ENCODE data around the gene INSC.

INSC gene

DNA sequence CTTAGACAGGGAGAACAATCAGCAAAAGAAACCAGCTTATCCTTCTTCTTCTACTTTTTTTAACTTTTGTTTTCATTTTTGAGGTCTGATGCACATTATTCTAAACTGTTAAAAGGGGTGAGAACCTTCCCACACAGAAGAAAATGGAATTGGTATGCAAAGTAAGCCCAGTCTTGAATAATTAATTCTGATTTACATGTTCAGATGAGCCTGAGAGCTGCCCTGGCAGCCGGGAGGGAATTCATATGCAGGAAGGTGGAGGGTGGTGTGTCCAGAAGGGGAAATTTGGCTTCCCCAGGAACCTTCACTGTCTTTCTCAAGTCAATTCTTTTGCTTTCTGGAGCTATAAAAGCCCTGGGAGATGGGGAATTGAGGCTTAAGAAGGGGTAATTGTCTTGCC, 181.0 kb downstream of the INSC start:
- TF ChIP-seq, protein P1, sequence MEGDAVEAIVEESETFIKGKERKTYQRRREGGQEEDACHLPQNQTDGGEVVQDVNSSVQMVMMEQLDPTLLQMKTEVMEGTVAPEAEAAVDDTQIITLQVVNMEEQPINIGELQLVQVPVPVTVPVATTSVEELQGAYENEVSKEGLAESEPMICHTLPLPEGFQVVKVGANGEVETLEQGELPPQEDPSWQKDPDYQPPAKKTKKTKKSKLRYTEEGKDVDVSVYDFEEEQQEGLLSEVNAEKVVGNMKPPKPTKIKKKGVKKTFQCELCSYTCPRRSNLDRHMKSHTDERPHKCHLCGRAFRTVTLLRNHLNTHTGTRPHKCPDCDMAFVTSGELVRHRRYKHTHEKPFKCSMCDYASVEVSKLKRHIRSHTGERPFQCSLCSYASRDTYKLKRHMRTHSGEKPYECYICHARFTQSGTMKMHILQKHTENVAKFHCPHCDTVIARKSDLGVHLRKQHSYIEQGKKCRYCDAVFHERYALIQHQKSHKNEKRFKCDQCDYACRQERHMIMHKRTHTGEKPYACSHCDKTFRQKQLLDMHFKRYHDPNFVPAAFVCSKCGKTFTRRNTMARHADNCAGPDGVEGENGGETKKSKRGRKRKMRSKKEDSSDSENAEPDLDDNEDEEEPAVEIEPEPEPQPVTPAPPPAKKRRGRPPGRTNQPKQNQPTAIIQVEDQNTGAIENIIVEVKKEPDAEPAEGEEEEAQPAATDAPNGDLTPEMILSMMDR (IDR thresholded peaks at IDR 0.05; ENCODE audit: low read length, missing control alignments): no peak
- H3K4me3 ChIP-seq (replicated peaks; ENCODE audit: low read depth, low read length): no peak overlapping the region

More for the DNA sequence above, 181.0 kb downstream of the INSC start:
- DNase-seq (ENCODE audit: low read depth): no peak
